ENCODE measurements around the gene ESPN.

The ESPN gene

GRCh38 chr1:6440198-6441126, 15.9 kb downstream of the ESPN start:
- H3K27ac ChIP-seq (ENCODE audit: extremely low read depth, low read depth, low read length): no peak overlapping the region
- no peaks in the 10 kb centered on the region for H3K4me1 ChIP-seq (ENCODE audit: control insufficient read depth, insufficient read depth, low read length)
- CTCF ChIA-PET: interaction anchor here (0.6 to 8.7 kb wide), 12 partner anchors 9 to 224 kb away, joined by 3 to 117 read pairs (median 4); partner anchors contain the start of gene HES2
- H3K4me3 ChIP-seq (ENCODE audit: low read depth, low read length): peak overlapping the region; percentile 38
- no peaks in the 10 kb centered on the region for H3K36me3 ChIP-seq (ENCODE audit: control insufficient read depth in 2 of 2, insufficient read depth in 1 of 2, low read length in 2 of 2)
- no peak for TF ChIP-seq ZNF398 (tag by site-specific recombination; IDR thresholded peaks at IDR 0.05)
- TF ChIP-seq PBX3 (CRISPR knock-in tag; IDR thresholded peaks at IDR 0.05): peak; percentile 44; the same call in 1 of the 2 replicates
- TF ChIP-seq HOXC10 (CRISPR knock-in tag; IDR thresholded peaks at IDR 0.05): no peak
- TF ChIP-seq EGR2 (tag by site-specific recombination; IDR thresholded peaks at IDR 0.05; ENCODE audit: low read depth): 0 out of 2 replicates have a peak, but pooled peaks have one; percentile 23
- peak; percentile 43 for TF ChIP-seq GLIS1 (tag by site-specific recombination; IDR thresholded peaks at IDR 0.05)
- peak; percentile 41; the same call in 1 of the 2 replicates for TF ChIP-seq SP3 (tag by site-specific recombination; IDR thresholded peaks at IDR 0.05)
- peak; percentile 47; the same call in 1 of the 2 replicates for TF ChIP-seq PRDM10 (tag by site-specific recombination; IDR thresholded peaks at IDR 0.05)
- 0 out of 2 replicates have a peak, but pooled peaks have one; percentile 13 for TF ChIP-seq HIC1 (tag by site-specific recombination; IDR thresholded peaks at IDR 0.05)
- TF ChIP-seq ZBTB26 (tag by site-specific recombination; optimal IDR thresholded peaks at IDR 0.05): peak; percentile 74
- peak; percentile 70; the same call in 1 of the 2 replicates for TF ChIP-seq GLIS2 (tag by site-specific recombination; IDR thresholded peaks at IDR 0.05)
- TF ChIP-seq PATZ1 (tag by site-specific recombination; IDR thresholded peaks at IDR 0.05): peak; percentile 18; the same call in 1 of the 2 replicates
- TF ChIP-seq ZNF280C (tag by site-specific recombination; IDR thresholded peaks at IDR 0.05): no peak
- no peak for TF ChIP-seq ZSCAN30 (tag by site-specific recombination; IDR thresholded peaks at IDR 0.05)
- peak; percentile 60 for TF ChIP-seq ZFHX2 (tag by site-specific recombination; conservative IDR thresholded peaks at IDR 0.05)
- H3K9me3 ChIP-seq (ENCODE audit: control insufficient read depth, insufficient read depth, low read depth, low read length): no peaks in the 10 kb centered on the region
- POLR2A ChIA-PET: no interaction called here
